Muscle layer of duodenum (tissue), 2 donors: Measurements from ENCODE around the gene MORC1.

Experiments used
- H3K27ac ChIP-seq: one replicate; pipeline ENCODE4 v1.7.0; 2013; ENCODE audit warnings: mild to moderate bottlenecking, low read length
- H3K27me3 ChIP-seq: one replicate; pipeline ENCODE4 v1.7.0; 2013; ENCODE audit warnings: low read depth, mild to moderate bottlenecking, control low read depth, low read length
- H3K36me3 ChIP-seq, 2 donors: one replicate each; pipeline ENCODE4 v1.7.0; 2013; ENCODE audit warnings: low read length in 2 of 2, control low read depth in 1 of 2, mild to moderate bottlenecking in 1 of 2; ENCODE audit not compliant: insufficient read depth in 2 of 2, control insufficient read depth in 1 of 2
- H3K4me1 ChIP-seq, 2 donors: one replicate each; pipeline ENCODE4 v1.7.0; 2013; ENCODE audit warnings: low read length in 2 of 2, mild to moderate bottlenecking in 2 of 2, control low read depth in 1 of 2, moderate library complexity in 1 of 2; ENCODE audit not compliant: insufficient read depth in 2 of 2, control insufficient read depth in 1 of 2
- H3K4me3 ChIP-seq, 2 donors: one replicate each; pipeline ENCODE4 v1.7.0; 2013; ENCODE audit warnings: low read length in 2 of 2, low read depth in 1 of 2, mild to moderate bottlenecking in 1 of 2
- H3K9me3 ChIP-seq, 2 donors: one replicate each; pipeline ENCODE4 v1.7.0; 2013; ENCODE audit warnings: low read length in 2 of 2, control low read depth in 1 of 2, mild to moderate bottlenecking in 1 of 2; ENCODE audit not compliant: control insufficient read depth in 1 of 2
- donor health status: healthy.

MORC1 gene

GRCh38 chr3:108936924-108937689, 180.8 kb downstream of the MORC1 start:
- no peaks in the 10 kb centered on the region for H3K9me3 ChIP-seq

GRCh38 chr3:108931035-108931434, 186.9 kb downstream of the MORC1 start:
- Histone ChIP-seq H3K36me3 (no peaks in the 10 kb centered on the region), H3K4me3 (no peak overlapping the region), H3K27me3 (no peaks in the 10 kb centered on the region), H3K27ac (no peak overlapping the region), H3K9me3 (no peaks in the 10 kb centered on the region), H3K4me1 (no peaks in the 10 kb centered on the region)

More at GRCh38 chr3:108936924-108937689, 180.8 kb downstream of the MORC1 start:
- Histone ChIP-seq H3K27ac (no peak overlapping the region), H3K4me3 (no peak overlapping the region), H3K36me3 (no peaks in the 10 kb centered on the region), H3K4me1 (no peaks in the 10 kb centered on the region), H3K27me3 (no peaks in the 10 kb centered on the region)

GRCh38 chr3:108918866-108919265, 199.1 kb downstream of the MORC1 start:
- H3K27me3 ChIP-seq, result no peaks in the 10 kb centered on the region
- H3K36me3 ChIP-seq, result no peaks in the 10 kb centered on the region
- no peak overlapping the region for H3K4me3 ChIP-seq
- H3K9me3 ChIP-seq, result no peaks in the 10 kb centered on the region
- H3K4me1 ChIP-seq, result no peaks in the 10 kb centered on the region
- H3K27ac ChIP-seq, result no peak overlapping the region

- no peaks in the 10 kb centered on the region for H3K4me1 ChIP-seq
- H3K4me3 ChIP-seq, result no peak overlapping the region
- H3K36me3 ChIP-seq, result no peaks in the 10 kb centered on the region
- no peak overlapping the region for H3K27ac ChIP-seq
- no peaks in the 10 kb centered on the region for H3K27me3 ChIP-seq
- no peaks in the 10 kb centered on the region for H3K9me3 ChIP-seq
Measured at GRCh38 chr3:108914774-108915641, 202.9 kb downstream of the MORC1 start.

GRCh38 chr3:108909799-108910198, 208.1 kb downstream of the MORC1 start:
- Histone ChIP-seq H3K27ac (no peak overlapping the region), H3K36me3 (no peaks in the 10 kb centered on the region), H3K4me1 (no peaks in the 10 kb centered on the region), H3K4me3 (no peak overlapping the region), H3K27me3 (no peaks in the 10 kb centered on the region), H3K9me3 (no peaks in the 10 kb centered on the region)
